ENCODE data around the gene ATP8B4.

GRCh38 chr15:49916998-49917397, 202.0 kb downstream of the ATP8B4 start:
- no peak for TF ChIP-seq EZH2 (IDR thresholded peaks at IDR 0.05)
- no peak for TF ChIP-seq POLR2AphosphoS5 (IDR thresholded peaks at IDR 0.05; ENCODE audit: borderline replicate concordance, low read depth, low read length)
- TF ChIP-seq FOXP2 (optimal IDR thresholded peaks at IDR 0.05; ENCODE audit: control extremely low read depth, extremely low read length, insufficient read depth): no peak
